ENCODE measurements around the gene CDH23.

GRCh38 chr10:71483135-71483534 is 86.4 kb downstream of the CDH23 start:
- TF ChIP-seq CTCF (IDR thresholded peaks at IDR 0.05) = no peak
- TF ChIP-seq POLR2A (IDR thresholded peaks at IDR 0.05) = no peak
